Measurements from ENCODE around the gene KDF1. TPM values are rescaled to one million over a fixed set of nuclear protein-coding genes. Genes with fewer than 3 reads are reported as not detected.

KDF1 gene
- total and polyA plus RNA-seq, 2 donors (not counting 3 experiments of a cell fraction or from before 2014, with no cell fraction given): not detected

DNA sequence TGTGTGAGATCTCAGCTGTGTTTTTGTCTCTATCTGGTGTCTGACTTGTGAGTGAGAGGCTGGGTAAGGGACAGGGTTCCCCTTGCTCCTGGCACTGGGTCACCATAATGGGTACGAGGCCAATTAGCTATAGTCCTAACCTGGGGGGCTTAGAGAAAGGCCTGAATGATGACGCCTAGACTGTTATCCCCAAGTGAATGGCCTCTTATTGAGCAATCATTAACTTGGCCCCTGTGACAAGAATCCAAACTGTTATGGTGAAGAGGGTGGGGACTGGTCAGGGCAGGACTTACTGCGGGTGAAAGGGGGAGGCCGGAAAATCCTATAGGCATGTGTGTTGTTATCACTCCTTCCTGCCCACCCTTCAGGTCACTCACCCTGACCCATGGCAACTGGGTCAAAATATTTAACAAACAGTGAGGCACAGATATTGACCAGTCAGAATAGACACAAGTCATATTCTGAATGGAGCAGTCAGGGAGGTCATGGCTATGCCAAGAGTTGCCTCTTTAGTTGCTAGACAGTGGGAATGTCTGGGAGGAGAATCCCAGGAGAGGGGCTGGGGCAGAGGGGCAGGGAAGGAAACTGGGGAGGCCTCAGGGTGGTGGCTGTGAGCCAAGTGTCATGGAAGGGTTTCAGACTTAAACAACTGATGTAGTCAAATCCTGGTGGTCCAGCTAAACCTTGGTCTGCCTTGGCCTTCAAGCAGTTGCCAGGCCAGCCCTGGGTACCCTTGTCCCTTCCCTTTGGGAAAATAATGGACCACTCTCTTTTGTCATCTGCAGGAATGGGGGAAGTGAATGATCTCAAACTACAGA is 49.7 kb downstream of the KDF1 start:
- TF ChIP-seq EZH2 (IDR thresholded peaks at IDR 0.05; ENCODE audit: borderline replicate concordance, low read depth, low read length, severe bottlenecking): no peak
- no peak for TF ChIP-seq POLR2A (IDR thresholded peaks at IDR 0.05; ENCODE audit: low read depth, low read length)
- TF ChIP-seq POLR2AphosphoS5 (IDR thresholded peaks at IDR 0.05; ENCODE audit: insufficient read depth, low read depth, low read length): no peak
- TF ChIP-seq GATA2 (IDR thresholded peaks at IDR 0.05; ENCODE audit: insufficient read depth, insufficient read length, low read depth, low read length): no peak
- no peak for TF ChIP-seq FOS (IDR thresholded peaks at IDR 0.05; ENCODE audit: borderline replicate concordance, insufficient read depth, low read length)
- no peak for TF ChIP-seq JUN (IDR thresholded peaks at IDR 0.05; ENCODE audit: borderline replicate concordance, insufficient read depth, insufficient read length, low read depth)
- no peak for TF ChIP-seq MYC (IDR thresholded peaks at IDR 0.05; ENCODE audit: low read depth, low read length)
- TF ChIP-seq, protein P1, sequence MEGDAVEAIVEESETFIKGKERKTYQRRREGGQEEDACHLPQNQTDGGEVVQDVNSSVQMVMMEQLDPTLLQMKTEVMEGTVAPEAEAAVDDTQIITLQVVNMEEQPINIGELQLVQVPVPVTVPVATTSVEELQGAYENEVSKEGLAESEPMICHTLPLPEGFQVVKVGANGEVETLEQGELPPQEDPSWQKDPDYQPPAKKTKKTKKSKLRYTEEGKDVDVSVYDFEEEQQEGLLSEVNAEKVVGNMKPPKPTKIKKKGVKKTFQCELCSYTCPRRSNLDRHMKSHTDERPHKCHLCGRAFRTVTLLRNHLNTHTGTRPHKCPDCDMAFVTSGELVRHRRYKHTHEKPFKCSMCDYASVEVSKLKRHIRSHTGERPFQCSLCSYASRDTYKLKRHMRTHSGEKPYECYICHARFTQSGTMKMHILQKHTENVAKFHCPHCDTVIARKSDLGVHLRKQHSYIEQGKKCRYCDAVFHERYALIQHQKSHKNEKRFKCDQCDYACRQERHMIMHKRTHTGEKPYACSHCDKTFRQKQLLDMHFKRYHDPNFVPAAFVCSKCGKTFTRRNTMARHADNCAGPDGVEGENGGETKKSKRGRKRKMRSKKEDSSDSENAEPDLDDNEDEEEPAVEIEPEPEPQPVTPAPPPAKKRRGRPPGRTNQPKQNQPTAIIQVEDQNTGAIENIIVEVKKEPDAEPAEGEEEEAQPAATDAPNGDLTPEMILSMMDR (IDR thresholded peaks at IDR 0.05; ENCODE audit: extremely low read depth in 1 of 2, insufficient read depth in 1 of 2, low read depth in 1 of 2, low read length in 2 of 2): no peak
- TF ChIP-seq, protein P2, sequence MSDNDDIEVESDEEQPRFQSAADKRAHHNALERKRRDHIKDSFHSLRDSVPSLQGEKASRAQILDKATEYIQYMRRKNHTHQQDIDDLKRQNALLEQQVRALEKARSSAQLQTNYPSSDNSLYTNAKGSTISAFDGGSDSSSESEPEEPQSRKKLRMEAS (IDR thresholded peaks at IDR 0.05; ENCODE audit: insufficient read depth, insufficient read length): no peak
- H2AFZ ChIP-seq (ENCODE audit: low read depth, low read length): no peak overlapping the region
- POLR2A ChIA-PET: no interaction called here
- no peak overlapping the region for H3K27ac ChIP-seq (ENCODE audit: insufficient read depth, low read depth, low read length)
- dilution Hi-C loops (cut with MboI; ENCODE audit: extremely low pct_ligation_motif_present, low sequenced_read_pairs): no loop called here
- peaks cover 0 to 1% of the 10 kb centered on the region in 2 experiments for H3K27me3 ChIP-seq (ENCODE audit: control insufficient read depth in 2 of 2, insufficient read depth in 2 of 2, low read length in 2 of 2)
- no peaks in the 10 kb centered on the region for H3K9me3 ChIP-seq (replicated peaks; ENCODE audit: control insufficient read depth, insufficient read depth, low read length)
- intact Hi-C loops (cut with micrococcal nuclease): no loop called here
- no peaks in the 10 kb centered on the region for H3K9me1 ChIP-seq (replicated peaks; ENCODE audit: control insufficient read depth, extremely low read depth, insufficient read depth, low read length)
- no peak overlapping the region for H3K4me3 ChIP-seq (replicated peaks in 1 of 3; ENCODE audit: insufficient read depth in 1 of 3, low read depth in 1 of 3, low read length in 3 of 3)
- BruUV-seq (replicated peaks): no TSS peak
- H3K4me2 ChIP-seq (ENCODE audit: insufficient read depth, low read length): no peak overlapping the region
- DNase-seq (ENCODE audit: low read depth, low spot score) (no peak), FAIRE-seq (no peak)
- no peaks in the 10 kb centered on the region for H3K79me2 ChIP-seq (ENCODE audit: control insufficient read depth, insufficient read depth, low read length)
- H4K20me1 ChIP-seq (replicated peaks; ENCODE audit: control insufficient read depth, extremely low read depth, insufficient read depth, low read length): no peaks in the 10 kb centered on the region
- CTCF ChIA-PET: no interaction called here
- no peaks in the 10 kb centered on the region for H3K4me1 ChIP-seq (ENCODE audit: control insufficient read depth, extremely low read depth, insufficient read depth, low read length)
- no peak overlapping the region for H3K9ac ChIP-seq (replicated peaks; ENCODE audit: extremely low read depth, insufficient read depth, low read length)
- H3K36me3 ChIP-seq (ENCODE audit: control insufficient read depth in 2 of 2, extremely low read depth in 1 of 2, insufficient read depth in 2 of 2, low read length in 2 of 2): no peaks in the 10 kb centered on the region

Measured in endothelial cell of umbilical vein (primary cell).